Stimulated activated CD8-positive, alpha-beta memory T cell treated with anti-CD3 and anti-CD28 coated beads, Interleukin-7, amount 100 ng/mL, for 1 hour (primary cell): ENCODE results near the gene CDK6.

Experiments
- DNase-seq, 2 donors: peaks; one replicate each; pipeline ENCODE4 v3.0.0-alpha.2; 2020; ENCODE audit warnings: low read depth in 2 of 2

The CDK6 gene

DNA sequence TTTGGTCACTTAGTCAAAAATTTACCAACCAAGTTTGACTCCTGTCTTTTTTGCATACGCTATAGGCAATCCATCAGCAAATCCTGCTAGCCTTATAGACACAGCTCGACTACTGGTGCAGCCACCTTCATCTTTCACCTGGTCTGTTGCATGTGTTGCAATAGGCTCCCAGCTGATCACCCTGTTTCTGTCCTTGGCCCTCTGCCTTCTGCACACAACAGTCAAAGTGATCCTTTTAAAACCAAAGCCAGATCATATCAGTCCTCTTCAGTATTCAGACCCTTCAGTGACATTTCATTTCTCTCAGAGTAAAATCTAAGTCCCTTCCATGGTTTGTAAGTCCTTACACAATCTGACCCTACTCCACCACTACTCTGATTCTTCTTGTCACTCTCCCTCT lies 10.9 kb upstream of the CDK6 start:
- no peak for DNase-seq

DNA sequence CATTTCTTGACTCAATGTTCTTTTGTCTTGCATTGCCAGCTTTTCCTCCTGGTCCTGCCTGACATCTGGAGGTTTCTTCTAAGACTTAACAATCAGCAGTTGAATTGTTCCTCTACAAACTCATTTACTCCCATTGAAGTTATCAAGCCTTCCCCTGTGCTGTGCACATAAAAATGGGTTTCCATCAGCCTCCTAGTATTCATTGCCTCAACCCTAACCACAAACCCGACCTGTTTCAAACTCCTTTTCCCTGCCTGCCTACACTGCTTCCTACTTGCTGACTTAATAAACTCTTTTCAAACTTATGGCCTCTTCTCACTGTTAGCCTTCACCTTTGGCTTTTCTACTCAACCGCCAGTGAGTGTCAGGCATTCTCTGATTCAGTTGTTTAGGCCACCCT lies 9.4 kb upstream of the CDK6 start:
- DNase-seq, result no peak

DNA sequence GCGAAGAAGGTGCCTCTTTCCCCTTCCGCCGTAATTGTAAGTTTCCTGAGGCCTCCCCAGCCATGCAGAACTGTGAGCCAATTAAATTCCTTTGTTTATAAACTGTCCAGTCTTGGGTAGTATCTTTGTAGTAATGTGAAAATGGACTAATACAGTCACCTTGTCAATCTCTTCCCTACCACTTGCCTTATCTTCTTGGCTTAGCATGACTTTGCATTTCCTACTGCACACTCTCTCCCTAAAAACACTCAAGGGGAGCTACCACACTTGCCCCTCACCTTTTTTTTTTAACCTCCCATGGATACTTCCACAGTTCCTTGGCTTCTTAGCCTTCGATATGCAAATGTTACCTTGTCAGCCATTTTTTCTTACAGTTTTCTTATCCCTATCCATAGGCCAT lies 7.4 kb upstream of the CDK6 start:
- no peak for DNase-seq

DNA sequence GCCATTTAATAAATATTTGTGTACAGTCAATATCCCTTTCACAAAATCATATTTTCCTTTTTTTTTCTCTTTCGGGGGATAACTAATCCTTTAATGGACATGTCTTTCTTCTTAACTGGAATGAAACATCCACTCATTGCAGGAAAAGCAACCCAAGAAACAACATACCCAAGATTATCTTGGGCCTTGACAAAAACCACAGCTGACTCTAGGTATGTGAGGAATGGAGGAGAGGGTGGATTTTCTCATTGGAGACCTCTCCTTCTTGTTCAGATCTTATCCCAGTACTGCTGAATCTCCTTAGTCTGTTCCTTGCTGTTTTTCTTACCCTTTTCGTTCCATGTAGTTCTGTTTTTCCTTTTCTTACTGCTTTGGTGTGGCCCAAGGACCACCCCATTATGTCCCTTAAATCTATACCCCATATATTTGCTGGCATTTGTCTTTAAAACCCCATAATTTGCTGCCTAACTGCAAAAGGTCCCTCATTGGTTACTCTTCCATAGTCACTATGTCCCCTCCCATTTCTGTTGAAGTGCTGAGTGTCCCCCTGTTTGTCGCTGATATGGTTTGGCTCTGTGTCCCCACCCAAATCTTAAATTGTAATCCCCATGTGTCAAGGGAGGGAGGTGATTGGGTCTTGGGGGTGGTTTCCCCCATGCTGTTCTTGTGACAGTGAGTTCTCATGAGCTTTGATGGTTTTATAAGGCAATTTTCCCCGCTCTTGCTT lies 6.8 kb upstream of the CDK6 start:
- DNase-seq, result no peak

DNA sequence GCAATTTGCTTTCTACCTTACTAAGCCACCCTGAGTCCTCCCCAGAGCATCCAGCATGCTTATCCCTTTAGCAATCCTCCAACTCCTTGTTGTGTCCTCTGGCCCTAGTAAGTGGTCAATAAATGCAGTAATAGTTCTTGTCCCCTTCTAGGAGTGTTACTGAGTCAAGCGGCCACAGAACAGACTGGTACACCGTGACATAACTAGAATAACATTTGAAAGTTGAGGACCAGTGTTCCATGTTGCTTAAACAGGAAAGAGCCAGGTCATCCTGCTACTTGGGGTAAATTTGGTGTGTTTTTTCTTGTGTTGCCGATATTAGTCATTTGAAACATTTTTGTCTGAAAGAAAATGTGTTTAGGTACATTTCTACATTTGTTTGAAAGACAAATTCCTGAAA lies 4.8 kb upstream of the CDK6 start:
- DNase-seq, result no peak

DNA sequence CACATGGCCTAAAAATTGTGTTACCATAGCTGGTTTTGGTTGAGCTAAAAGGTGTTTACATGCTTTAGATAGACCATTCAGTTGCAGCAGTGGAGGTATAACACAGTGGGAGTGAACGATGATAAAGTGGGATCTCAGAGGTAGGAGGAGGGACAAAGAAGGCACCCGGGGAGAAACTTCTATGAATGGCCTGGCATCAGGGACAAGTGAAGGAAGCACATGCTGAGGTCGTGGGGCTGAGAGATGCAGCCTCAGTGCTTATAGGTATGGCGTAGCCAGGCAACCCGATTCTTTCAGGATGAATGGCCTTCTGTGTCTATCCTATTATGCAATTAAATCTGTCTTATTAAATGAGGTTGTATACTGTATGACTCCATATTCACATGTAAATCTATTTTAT lies 3.9 kb upstream of the CDK6 start:
- DNase-seq, result no peak

DNA sequence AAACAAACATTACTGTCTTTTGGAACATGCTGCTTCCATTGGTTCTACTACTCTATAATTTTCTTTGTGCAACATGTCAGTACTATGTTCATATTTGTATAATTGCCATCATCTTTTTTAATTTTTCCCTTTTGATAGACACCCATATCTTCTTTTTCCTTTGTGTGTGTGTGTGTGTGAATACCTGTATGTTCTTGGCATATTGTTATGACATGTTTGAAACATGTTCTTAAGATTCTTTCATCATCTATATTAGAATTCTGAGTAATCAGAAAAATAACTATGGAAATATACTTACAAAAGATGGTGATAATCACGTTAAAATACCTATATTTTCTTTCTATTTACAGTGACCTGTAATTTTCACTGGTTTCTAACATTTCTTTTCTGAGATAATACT lies 3.5 kb upstream of the CDK6 start:
- DNase-seq, result no peak

DNA sequence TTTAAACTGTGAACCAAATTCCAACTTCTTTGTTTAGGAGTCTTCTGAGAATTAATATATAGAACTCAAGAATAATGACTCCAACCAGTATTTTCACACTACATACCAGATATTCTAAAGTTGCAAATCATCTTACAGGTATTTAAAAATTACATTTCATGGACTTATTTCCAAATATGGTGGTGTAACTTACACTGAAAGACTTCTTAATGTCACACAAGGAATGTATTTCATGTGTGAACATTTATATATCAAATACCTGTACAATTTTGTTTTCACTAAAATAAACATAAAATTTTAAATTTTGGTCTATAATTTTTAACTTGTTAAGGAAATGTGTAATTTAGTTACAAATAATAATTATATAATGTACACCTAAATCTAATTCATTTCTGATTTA lies 2.6 kb upstream of the CDK6 start:
- DNase-seq, result no peak

DNA sequence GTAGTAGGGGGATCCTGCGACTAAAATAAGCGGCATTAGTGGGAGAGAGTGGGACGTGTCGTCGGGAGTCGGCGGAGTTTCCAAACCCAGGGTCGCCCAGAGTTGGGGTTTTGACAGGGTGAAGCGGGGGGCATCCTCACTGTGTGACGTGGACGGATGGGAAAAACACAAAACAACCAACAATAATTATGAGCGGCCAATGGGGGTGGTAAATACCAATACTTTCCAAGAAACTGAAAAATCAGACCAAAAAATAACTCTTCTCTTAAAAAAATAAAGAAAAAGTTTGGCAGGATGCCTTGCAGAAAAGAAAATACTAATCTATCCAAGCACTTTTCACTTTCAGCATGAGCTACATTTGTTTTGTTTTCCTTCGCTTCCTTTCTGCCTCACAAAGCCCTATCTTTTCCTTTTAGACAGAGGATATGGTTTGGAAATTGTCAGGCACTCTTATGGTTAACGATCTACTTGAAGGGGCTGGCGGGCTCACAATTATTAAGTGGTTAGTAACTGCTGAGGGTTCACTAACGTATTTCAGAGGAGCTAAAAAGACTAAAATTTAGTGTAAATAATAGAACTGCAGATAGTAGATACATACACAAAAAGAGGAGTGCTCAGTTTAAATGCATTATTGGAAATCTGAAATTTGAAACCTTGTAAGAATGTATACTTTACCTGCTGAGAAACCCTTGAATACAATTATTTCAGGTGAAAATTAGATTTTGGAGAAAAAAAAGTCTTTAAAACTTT lies 802 bp upstream of the CDK6 start:
- no peak for DNase-seq

DNA sequence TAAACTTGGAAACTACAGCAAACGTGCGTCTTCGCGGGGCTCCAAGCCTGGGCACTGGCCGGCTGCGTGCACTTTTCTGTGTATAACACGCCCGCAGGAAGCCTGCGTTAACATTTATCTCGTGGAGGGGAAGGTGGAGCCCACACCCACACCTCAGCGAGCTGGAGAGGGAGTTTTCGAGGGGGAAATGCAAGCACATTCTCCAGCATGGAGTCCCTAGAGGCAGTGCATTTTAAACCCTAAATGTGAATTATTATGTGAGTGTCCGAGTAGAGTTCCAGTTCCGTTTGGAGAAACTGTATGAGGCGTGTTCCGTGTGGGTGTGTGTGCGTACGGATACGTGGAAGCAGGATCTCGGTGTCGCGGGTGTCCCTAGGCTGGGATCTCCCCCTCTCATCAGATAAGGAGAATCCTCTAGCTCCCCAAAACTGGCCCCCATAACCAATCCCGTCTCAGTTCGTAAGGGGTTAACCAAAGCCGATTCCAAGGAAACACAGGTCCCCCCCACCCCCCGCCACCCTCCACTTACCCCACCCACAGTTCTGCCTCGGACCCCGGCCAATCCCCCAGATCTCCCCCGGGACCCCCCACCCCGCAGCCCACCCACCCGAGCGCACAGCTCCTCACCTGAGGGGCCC lies 403 bp downstream of the CDK6 start:
- DNase-seq, result no peak

DNA sequence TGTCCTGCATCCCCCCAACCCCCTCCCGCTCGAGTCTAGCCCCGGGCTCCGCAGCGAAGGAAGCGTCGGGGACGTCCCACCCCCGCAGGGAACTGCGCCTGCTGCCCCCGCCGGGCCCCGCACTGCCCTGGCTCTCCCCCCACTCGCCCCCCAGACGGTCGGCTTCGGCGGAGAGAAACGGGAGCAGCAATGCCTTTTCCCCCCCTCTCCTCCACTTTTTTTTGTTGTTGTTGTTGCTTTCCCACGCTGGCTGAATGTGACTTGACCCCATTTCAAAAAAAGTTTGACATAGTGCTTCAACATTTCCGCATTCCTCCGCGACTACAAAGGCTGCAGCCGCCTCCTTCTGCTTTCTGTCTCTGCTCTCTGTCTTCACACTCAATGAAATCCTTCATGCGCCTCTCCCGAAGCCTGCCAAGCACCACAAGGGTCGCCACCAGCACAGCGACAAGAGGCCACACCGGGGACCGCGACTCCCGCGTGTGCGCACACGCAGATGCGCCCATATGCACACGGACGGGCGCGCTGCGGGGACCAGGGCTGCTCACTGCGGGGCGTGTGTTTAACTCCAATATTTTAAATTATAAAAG lies 1.0 kb downstream of the CDK6 start:
- DNase-seq, result peak in 1 of 2 donors; percentile 22

DNA sequence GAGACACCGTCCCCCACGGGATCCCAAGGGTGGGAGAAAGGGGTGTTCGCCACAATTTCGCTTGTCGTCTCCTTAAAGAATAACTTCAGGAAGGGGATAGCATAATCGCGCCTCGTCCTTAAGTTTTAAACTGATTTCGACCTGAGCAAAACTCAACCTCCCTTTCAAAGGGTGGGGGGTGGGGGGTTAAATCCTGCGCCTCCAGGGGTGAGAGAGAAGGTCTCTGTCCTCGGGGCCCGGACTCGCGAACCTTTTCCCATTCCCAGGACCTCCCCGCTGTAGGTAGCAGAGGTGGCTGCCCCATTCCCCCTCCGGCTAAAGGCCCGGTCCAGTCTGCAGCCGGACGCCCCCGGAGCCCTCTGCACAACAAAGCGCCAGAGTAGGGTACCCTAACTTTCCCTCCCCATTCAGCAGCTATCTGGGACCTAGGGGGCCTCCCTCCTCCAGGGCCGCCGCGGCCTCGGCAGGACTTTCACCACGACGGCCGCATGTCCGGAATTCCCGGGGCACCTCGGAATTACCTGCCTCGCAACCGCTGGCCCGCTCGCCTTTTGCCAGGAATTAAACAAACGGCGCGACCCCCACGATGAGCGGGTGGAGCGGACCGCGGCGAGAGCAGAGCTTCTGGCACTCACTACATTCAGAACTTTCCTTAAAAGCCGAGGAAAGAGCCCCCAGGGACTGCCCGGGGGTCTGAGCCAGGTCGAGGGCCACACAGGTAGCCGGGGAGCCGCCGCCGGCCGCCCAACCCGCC lies 1.7 kb downstream of the CDK6 start:
- DNase-seq, result no peak

DNA sequence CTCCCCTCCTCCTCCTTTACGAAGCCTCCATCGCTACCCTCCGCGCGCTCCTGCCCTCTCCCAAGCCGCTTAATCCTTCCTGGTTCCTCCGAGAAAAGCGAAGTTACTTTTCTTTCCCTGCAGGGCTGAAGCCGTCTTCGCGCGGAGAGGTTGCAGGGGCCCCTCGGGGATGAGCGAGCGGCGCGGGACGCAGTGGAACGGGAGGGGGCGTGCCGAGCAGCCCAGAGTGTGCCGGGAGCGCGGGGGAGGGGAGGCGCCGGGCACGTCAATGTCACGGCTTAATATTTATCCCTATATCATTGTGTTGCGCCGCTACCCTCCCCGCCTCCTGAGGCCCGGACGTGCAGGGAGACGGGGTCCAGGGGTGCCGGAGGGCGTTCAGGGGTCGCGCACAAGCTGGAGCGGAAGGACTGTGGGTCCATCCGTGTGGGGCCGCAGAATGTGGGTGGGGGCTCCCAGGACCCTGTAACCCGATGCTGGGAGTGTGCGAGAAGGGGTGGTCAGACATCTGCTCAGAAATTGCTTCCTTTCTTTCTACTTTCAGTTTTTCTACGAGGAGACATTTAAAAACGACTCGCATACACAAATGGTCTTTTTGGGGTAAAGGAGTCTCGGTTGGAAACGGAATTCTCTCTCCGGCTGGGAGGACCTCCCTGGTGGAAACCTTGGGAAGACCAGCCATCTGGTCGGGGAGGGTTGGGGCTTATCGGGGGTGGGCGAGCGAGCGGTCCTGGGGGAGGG lies 2.4 kb downstream of the CDK6 start:
- DNase-seq, result peak in 1 of 2 donors; percentile 63

DNA sequence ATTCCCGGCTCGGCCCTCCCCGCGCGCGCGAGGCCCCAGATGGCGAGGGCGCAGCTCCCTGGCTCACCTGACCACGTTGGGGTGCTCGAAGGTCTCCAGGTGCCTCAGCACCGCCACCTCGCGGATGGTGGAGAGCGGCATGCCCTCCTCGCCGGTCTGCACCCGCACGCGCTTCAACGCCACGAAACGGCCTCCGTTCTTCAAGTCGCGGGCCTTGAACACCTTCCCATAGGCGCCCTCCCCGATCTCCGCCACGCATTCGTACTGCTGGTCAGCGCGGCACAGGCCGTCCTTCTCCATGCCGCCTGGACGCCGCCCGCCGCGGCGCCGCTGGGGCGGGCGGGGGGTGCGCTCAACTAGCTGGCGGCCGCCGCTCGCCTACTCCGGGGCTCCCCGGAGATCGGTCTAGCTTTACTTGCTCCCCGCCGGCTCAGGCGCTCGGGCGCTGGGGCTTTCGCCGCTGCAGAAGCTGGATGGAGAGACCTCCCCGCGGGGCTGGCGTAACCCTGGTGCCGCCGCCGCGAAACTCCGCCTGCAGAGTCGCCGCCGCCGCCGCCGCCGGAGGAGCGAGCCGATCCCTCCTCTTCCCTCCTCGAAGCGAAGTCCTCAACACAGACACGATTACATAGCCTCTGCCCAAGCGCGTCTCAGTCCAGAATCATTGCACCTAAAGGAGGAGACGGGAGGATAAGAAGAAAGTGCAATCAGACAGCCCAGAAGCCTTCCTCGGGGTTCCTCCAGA lies 3.2 kb downstream of the CDK6 start:
- peak; percentile 67 to 77 for DNase-seq

DNA sequence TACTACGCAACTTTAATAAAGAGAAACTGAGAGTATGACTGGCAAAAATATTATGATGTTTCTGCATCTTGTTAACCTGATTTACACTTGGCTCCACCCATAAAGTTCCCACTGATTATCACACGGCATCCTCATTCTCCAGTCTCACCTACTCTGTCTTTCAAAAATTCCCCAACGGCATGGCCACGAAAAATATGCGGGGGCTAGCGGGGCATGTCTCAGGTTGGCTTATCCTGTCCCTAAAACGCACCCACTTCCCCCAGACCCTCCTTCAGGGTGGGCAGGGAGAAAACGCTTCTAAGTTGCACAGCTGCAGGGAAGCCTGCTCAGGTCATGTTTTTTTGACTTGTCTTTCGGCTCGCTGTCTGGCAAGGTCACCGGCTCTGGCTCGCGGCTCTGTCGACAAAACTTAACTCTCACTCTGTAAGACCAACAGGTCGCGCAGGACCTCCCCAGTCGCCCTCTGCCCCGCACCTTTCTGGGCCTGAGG lies 3.8 kb downstream of the CDK6 start:
- DNase-seq, result no peak

DNA sequence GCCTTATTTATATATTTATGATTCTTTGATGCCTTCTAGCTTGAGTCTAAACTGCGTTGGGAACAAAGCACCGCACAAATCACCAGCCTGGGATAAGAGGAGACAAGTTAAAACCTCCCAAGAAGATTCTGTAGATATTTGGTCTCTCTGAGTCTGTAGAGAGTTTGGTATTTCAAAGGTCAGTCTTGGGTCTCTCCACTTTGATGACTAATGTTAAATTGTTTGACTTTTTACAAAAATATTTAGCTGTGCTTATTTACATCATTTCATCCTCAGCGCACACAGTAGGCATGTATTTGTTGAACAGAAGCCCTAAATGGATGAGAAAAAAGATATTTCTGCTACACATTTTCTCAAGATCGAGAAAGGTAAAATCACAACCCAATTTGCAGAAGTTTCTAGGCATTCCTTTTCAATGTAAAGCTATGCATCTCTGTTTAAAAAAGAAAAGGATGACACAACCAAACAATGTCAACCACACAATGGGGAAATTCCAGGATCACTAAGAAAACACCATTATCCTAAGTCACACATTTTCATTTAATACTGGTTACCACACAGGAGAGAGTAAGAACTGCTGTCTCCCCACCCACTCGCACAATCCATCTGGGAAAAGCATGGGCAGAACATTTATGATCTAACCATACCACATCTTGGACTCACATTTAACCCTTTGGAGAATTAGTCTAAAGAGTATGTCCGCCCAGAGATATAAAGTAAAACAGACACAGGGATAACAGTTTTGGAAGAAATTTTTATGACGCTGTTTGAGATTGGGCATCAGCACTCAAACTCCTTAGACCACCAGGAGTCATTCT lies 4.4 kb downstream of the CDK6 start:
- DNase-seq, result no peak

DNA sequence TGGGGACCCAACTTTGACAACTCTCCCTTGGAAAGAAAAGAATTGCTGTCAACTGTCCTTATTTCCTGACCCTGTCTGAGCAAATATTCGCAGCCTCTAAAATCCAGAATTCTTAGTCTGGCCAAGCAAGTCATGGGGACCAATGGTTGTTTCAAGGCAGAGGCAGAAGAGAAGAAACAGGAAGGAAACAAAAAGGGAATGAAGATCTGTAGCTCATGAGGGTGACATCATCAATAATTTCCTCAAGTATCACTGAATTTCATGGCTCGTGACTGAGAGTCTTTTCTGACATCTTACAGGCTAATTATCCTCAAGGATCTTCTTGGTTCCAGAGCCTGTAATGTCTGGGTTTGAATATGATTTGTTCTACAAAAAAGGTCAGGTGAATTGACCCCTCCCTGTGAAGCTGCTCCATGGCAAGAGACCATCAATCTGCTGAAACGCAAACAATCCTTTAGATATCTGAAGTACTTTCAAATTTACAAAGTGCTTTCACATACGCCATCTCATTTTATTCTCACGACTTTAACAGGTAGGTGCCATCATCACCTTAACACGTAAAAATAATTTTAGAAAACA lies 5.8 kb downstream of the CDK6 start:
- DNase-seq, result no peak

DNA sequence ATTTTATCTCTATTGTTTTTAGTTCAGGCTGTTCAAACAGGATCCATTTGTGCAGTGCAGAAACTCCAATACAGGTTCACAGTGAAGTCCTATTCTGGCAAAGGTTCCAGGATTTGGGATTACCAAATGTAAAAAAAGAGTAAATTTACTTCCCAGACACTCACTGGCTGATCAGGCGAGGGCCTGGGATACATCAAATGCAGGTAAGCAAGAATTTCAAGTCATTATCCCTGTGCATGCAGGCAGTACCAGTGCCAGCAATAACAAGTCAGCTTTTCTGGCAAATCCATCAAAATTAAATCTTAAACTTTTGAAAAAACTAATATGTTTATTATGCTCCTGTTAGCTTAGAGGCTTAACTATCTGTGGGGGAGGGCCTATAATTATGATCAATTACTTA lies 6.3 kb downstream of the CDK6 start:
- no peak for DNase-seq

DNA sequence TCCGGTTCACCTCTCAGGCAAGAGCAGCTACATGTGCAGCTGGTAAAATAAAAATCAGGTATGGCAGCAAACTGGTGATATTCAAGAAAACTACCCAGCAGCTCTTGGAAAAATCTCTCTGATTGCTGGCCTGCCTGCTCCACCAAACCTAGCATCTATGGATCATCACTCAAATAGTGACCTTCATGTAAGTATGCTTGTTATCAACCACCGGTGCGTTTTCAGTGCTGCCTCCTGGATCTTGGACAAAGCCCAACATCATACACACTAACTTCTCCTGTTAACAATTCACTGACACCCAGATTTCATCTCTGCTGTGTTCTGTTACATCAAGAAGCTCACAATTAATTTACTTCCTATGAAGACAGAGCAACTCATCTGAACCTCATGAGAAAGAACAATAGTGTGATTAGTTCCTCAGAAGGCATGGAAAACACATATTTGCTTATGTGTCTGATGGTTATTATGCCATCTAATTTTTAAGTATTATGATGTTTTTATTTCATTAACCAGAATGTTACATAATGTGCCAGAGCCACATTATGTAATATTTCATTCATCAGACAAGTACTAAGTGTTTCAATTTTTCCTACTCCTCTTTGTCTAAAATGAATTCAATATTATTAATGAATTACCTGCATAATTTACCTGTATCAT lies 8.8 kb downstream of the CDK6 start:
- no peak for DNase-seq
